NK-92 (cell line): ENCODE results near the gene INS.
"Not testable (repeated sequence)": the region's sequence is repeated elsewhere in the genome, so short reads cannot be mapped to it uniquely, and the experiment has no call there.

ENCODE experiments used
- DNase-seq: peaks from one replicate; lab custom pipeline; 2025; ENCODE audit not compliant: unreplicated experiment; lab: John Stamatoyannopoulos, UW

The INS gene

GRCh38 chr11:2182692-2183474 lies 21.9 kb upstream of the INS start:
- DNase-seq: no peak

- no peak for DNase-seq
Observed at GRCh38 chr11:2182075-2182474, 21.1 kb upstream of the INS start.

GRCh38 chr11:2180789-2181370 lies 19.9 kb upstream of the INS start:
- no peak for DNase-seq

- DNase-seq: no peak
Observed at GRCh38 chr11:2180347-2180746, 19.3 kb upstream of the INS start.

- DNase-seq: no peak
Observed at GRCh38 chr11:2179516-2179915, 18.5 kb upstream of the INS start.

GRCh38 chr11:2178906-2179494 lies 18.0 kb upstream of the INS start:
- no peak for DNase-seq

GRCh38 chr11:2178055-2178773 lies 17.2 kb upstream of the INS start:
- DNase-seq: not testable (repeated sequence)

- DNase-seq: no peak
Observed at GRCh38 chr11:2177076-2177475, 16.1 kb upstream of the INS start.

- no peak for DNase-seq
Observed at GRCh38 chr11:2176389-2176900, 15.4 kb upstream of the INS start.

- DNase-seq: no peak
Observed at GRCh38 chr11:2175659-2176058, 14.7 kb upstream of the INS start.

- no peak for DNase-seq
Observed at GRCh38 chr11:2174361-2174760, 13.4 kb upstream of the INS start.

- no peak for DNase-seq
Observed at GRCh38 chr11:2173761-2174160, 12.8 kb upstream of the INS start.

GRCh38 chr11:2173150-2173693 lies 12.2 kb upstream of the INS start:
- DNase-seq: no peak

GRCh38 chr11:2172676-2173075 lies 11.7 kb upstream of the INS start:
- no peak for DNase-seq

- no peak for DNase-seq
Observed at GRCh38 chr11:2171591-2172003, 10.6 kb upstream of the INS start, which contains the start of gene TH. Gene TH (minus strand): TSS chr11:2171815. CDS start chr11:2171786, 29 bp downstream.

- DNase-seq: no peak
Observed at GRCh38 chr11:2169626-2170570, 8.9 kb upstream of the INS start.

- DNase-seq: no peak
Observed at GRCh38 chr11:2169005-2169378, 8.0 kb upstream of the INS start.

GRCh38 chr11:2168286-2169004 lies 7.4 kb upstream of the INS start:
- DNase-seq: no peak
